Common myeloid progenitor, CD34-positive (primary cell): ENCODE results near the gene ALCAM. TPM values are rescaled to one million over a fixed set of nuclear protein-coding genes. Genes with fewer than 3 reads are reported as not detected.
A peak's percentile ranks its signal among the peaks of the same experiment; 100 is the strongest.

Experiments used
- CTCF ChIA-PET: fragments of 350-600 bp; sonication (Branson Sonifier 250); formaldehyde crosslinking; loops from one replicate; lab custom pipeline; 2021; ENCODE audit warnings: antibody characterized with exemption; lab: Charles Lee
- POLR2A ChIA-PET: fragments of 350-600 bp; sonication (Branson Sonifier 250); formaldehyde crosslinking; loops from one replicate; lab custom pipeline; 2021; ENCODE audit warnings: antibody characterized with exemption; lab: Charles Lee
- DNase-seq, 3 donors: peaks; one replicate each; pipeline versions ENCODE4 v3.0.0 to v3.0.0-alpha.2; 2013
- H3K27ac ChIP-seq, 2 experiments: 1 replicate in 1 of 2; 2 replicates in 1 of 2; pipeline ENCODE4 v1.7.0; 2013; ENCODE audit warnings: inconsistent platforms in 2 of 2, low read length in 2 of 2, mild to moderate bottlenecking in 2 of 2, low read depth in 1 of 2, moderate library complexity in 1 of 2; ENCODE audit not compliant: severe bottlenecking in 2 of 2, insufficient read depth in 1 of 2, poor library complexity in 1 of 2
- H3K27me3 ChIP-seq, 5 experiments: replicated peaks in 2 of 5; 1 replicate in 3 of 5; 2 replicates in 2 of 5; pipeline versions ENCODE4 v1.6.1 to v1.7.0; 2013; ENCODE audit warnings: low read length in 4 of 5, mild to moderate bottlenecking in 2 of 5, moderate library complexity in 2 of 5, inconsistent platforms in 1 of 5; ENCODE audit not compliant: insufficient read depth in 5 of 5, control insufficient read depth in 4 of 5
- H3K36me3 ChIP-seq, 4 experiments: 1 replicate in 2 of 4; 2 replicates in 2 of 4; pipeline versions ENCODE4 v1.6.1 to v1.7.0; 2013; ENCODE audit warnings: low read length in 3 of 4, control low read depth in 1 of 4, mild to moderate bottlenecking in 1 of 4; ENCODE audit not compliant: control insufficient read depth in 4 of 4, insufficient read depth in 4 of 4
- H3K4me1 ChIP-seq, 4 experiments: 1 replicate in 3 of 4; 2 replicates in 1 of 4; pipeline versions ENCODE4 v1.6.1 to v1.7.1; 2013; ENCODE audit warnings: low read length in 3 of 4, mild to moderate bottlenecking in 3 of 4, control low read depth in 1 of 4, inconsistent platforms in 1 of 4, moderate library complexity in 1 of 4; ENCODE audit not compliant: control insufficient read depth in 4 of 4, insufficient read depth in 4 of 4; ENCODE audit errors: control extremely low read depth in 1 of 4
- H3K4me3 ChIP-seq, 7 experiments: 1 replicate in 4 of 7; 2 replicates in 3 of 7; pipeline versions ENCODE4 v1.5.1 to v1.7.0; 2013; ENCODE audit warnings: mild to moderate bottlenecking in 7 of 7, low read length in 6 of 7, moderate library complexity in 6 of 7, inconsistent platforms in 2 of 7, low read depth in 2 of 7, control low read depth in 1 of 7; ENCODE audit not compliant: insufficient read depth in 4 of 7, control insufficient read depth in 1 of 7; ENCODE audit errors: extremely low read depth in 1 of 7
- H3K9me3 ChIP-seq, 5 experiments: 1 replicate in 4 of 5; 2 replicates in 1 of 5; pipeline versions ENCODE4 v1.6.1 to v1.7.1; 2013; ENCODE audit warnings: low read length in 4 of 5, mild to moderate bottlenecking in 2 of 5, inconsistent platforms in 1 of 5, low read depth in 1 of 5, moderate library complexity in 1 of 5; ENCODE audit not compliant: control insufficient read depth in 4 of 5, insufficient read depth in 2 of 5; ENCODE audit errors: control extremely low read depth in 1 of 5
- WGBS: methylation state at CpG from one replicate; pipeline ENCODE4 v1.1.5; 2013; ENCODE audit not compliant: insufficient coverage; 5-methylcytosine and 5-hydroxymethylcytosine counted together
- polyA plus RNA-seq: library from polyadenylated mRNA; unstranded; fragments of 120-200 nt; gene quantifications from one replicate; pipeline ENCODE4 v1.2.1, GENCODE V29; 2013

Gene ALCAM
- 41.5 TPM for polyA plus RNA-seq

GRCh38 chr3:105366326-105367062 is at the start of gene ALCAM:
TSS of gene ALCAM (plus strand) at chr3:105366909.
- Histone ChIP-seq H3K4me1 (peaks cover 9 to 50% (median 42%) of the 10 kb centered on the region in 4 experiments), H3K4me3 (peak within 1 kb of the TSS; percentile 76 to 98 (median 90)), H3K27ac (peak within 1 kb of the TSS; percentile 78 to 87), H3K36me3 (no peaks in the 10 kb centered on the region), H3K27me3 (no peaks in the 10 kb centered on the region), H3K9me3 (no peaks in the 10 kb centered on the region)
- peak; percentile 90 to 94 (median 94) for DNase-seq
- POLR2A ChIA-PET: interaction anchor here (0.5 kb wide), 1 partner anchor 187 kb away, joined by 5 read pairs; no protein-coding TSS in a partner anchor
- under 1% methylated on average over 38 of the region's 48 CpGs for WGBS
- CTCF ChIA-PET: interaction anchor here (1.6 to 1.7 kb wide), 2 partner anchors 9 to 11 kb away, joined by 4 to 6 read pairs; no protein-coding TSS in a partner anchor

GRCh38 chr3:105317841-105318240 is 48.9 kb upstream of the ALCAM start:
- POLR2A ChIA-PET: no interaction called here

GRCh38 chr3:105322570-105323273 is 44.0 kb upstream of the ALCAM start:
- WGBS: no CpG with 5 or more reads among the region's 3 CpGs

More at GRCh38 chr3:105317841-105318240, 48.9 kb upstream of the ALCAM start:
- H3K27ac ChIP-seq: no peak overlapping the region
- no peak overlapping the region for H3K4me3 ChIP-seq
- CTCF ChIA-PET: no interaction called here
- no peaks in the 10 kb centered on the region for H3K36me3 ChIP-seq
- H3K9me3 ChIP-seq: no peaks in the 10 kb centered on the region
- peak in 1 of 3 donors; percentile 1 for DNase-seq
- H3K4me1 ChIP-seq: no peaks in the 10 kb centered on the region
- H3K27me3 ChIP-seq: peaks cover 0 to 2% (median 0%) of the 10 kb centered on the region in 5 experiments
- 64% methylated on average over 1 of the region's 1 CpG for WGBS

GRCh38 chr3:105323274-105323599 is 43.5 kb upstream of the ALCAM start:
- Histone ChIP-seq H3K9me3 (no peaks in the 10 kb centered on the region), H3K4me3 (no peak overlapping the region), H3K27me3 (no peaks in the 10 kb centered on the region), H3K4me1 (no peaks in the 10 kb centered on the region), H3K27ac (no peak overlapping the region), H3K36me3 (no peaks in the 10 kb centered on the region)
- no peak for DNase-seq
- ChIA-PET CTCF (no interaction called here), POLR2A (no interaction called here)
- WGBS: no CpG with 5 or more reads among the region's 2 CpGs

More at GRCh38 chr3:105322570-105323273, 44.0 kb upstream of the ALCAM start:
- H3K4me1 ChIP-seq: no peaks in the 10 kb centered on the region
- H3K36me3 ChIP-seq: no peaks in the 10 kb centered on the region
- DNase-seq: no peak
- ChIA-PET CTCF (no interaction called here), POLR2A (no interaction called here)
- no peak overlapping the region for H3K4me3 ChIP-seq
- H3K27ac ChIP-seq: no peak overlapping the region
- no peaks in the 10 kb centered on the region for H3K9me3 ChIP-seq
- H3K27me3 ChIP-seq: no peaks in the 10 kb centered on the region

GRCh38 chr3:105324951-105325350 is 41.8 kb upstream of the ALCAM start:
- Histone ChIP-seq H3K27me3 (no peaks in the 10 kb centered on the region), H3K4me1 (no peaks in the 10 kb centered on the region), H3K27ac (no peak overlapping the region), H3K4me3 (no peak overlapping the region), H3K9me3 (peaks cover 0 to 2% (median 0%) of the 10 kb centered on the region in 5 experiments), H3K36me3 (no peaks in the 10 kb centered on the region)
- no CpG with 5 or more reads among the region's 1 CpG for WGBS
- DNase-seq: no peak
- CTCF ChIA-PET: interaction anchor here (0.6 to 0.8 kb wide), 2 partner anchors 18 to 21 kb away, joined by 3 to 4 read pairs; no protein-coding TSS in a partner anchor
- POLR2A ChIA-PET: no interaction called here

GRCh38 chr3:105327662-105328337 is 38.9 kb upstream of the ALCAM start:
- H3K27me3 ChIP-seq: no peaks in the 10 kb centered on the region
- no peak for DNase-seq
- no peak overlapping the region for H3K27ac ChIP-seq
- POLR2A ChIA-PET: no interaction called here
- no peaks in the 10 kb centered on the region for H3K36me3 ChIP-seq
- CTCF ChIA-PET: interaction anchor here (0.6 to 1.0 kb wide), 2 partner anchors 9 to 165 kb away, joined by 3 to 4 read pairs; no protein-coding TSS in a partner anchor
- no peaks in the 10 kb centered on the region for H3K4me1 ChIP-seq
- H3K9me3 ChIP-seq: peaks cover 0 to 2% (median 0%) of the 10 kb centered on the region in 5 experiments
- H3K4me3 ChIP-seq: no peak overlapping the region
